ENCODE measurements around the gene CARD11.
A peak's percentile ranks its signal among the peaks of the same experiment; 100 is the strongest.
"Not testable (repeated sequence)": the region's sequence is repeated elsewhere in the genome, so short reads cannot be mapped to it uniquely, and the experiment has no call there.

The CARD11 gene

GRCh38 chr7:2959103-2959680 is 84.5 kb downstream of the CARD11 start:
- DNase-seq, result no peak

- DNase-seq, result no peak
Measured at GRCh38 chr7:2958416-2959102, 85.1 kb downstream of the CARD11 start.

- not testable (repeated sequence) for DNase-seq
Measured at GRCh38 chr7:2957369-2957727, 86.3 kb downstream of the CARD11 start.

GRCh38 chr7:2956526-2957368 is 86.9 kb downstream of the CARD11 start:
- DNase-seq, result no peak

GRCh38 chr7:2956076-2956475 is 87.6 kb downstream of the CARD11 start:
- no peak for DNase-seq

- DNase-seq, result no peak
Measured at GRCh38 chr7:2955269-2955668, 88.4 kb downstream of the CARD11 start.

GRCh38 chr7:2954433-2954853 is 89.2 kb downstream of the CARD11 start:
- no peak for DNase-seq

- no peak for DNase-seq
Measured at GRCh38 chr7:2953588-2954407, 89.9 kb downstream of the CARD11 start.

GRCh38 chr7:2953099-2953498 is 90.6 kb downstream of the CARD11 start:
- DNase-seq, result no peak

- DNase-seq, result no peak
Measured at GRCh38 chr7:2952316-2952715, 91.4 kb downstream of the CARD11 start.

GRCh38 chr7:2950578-2950977 is 93.1 kb downstream of the CARD11 start:
- no peak for DNase-seq

- peak; percentile 89 for DNase-seq
Measured at GRCh38 chr7:2948749-2949148, 94.9 kb downstream of the CARD11 start.

GRCh38 chr7:2947058-2947780 is 96.4 kb downstream of the CARD11 start:
- DNase-seq, result no peak

- no peak for DNase-seq
Measured at GRCh38 chr7:2945171-2945570, 98.5 kb downstream of the CARD11 start.

- DNase-seq, result no peak
Measured at GRCh38 chr7:2944739-2945138, 98.9 kb downstream of the CARD11 start.

GRCh38 chr7:2943851-2944601 is 99.6 kb downstream of the CARD11 start:
- DNase-seq, result no peak

- no peak for DNase-seq
Measured at GRCh38 chr7:2941216-2941859, 102.3 kb downstream of the CARD11 start.

GRCh38 chr7:2940466-2940865 is 103.2 kb downstream of the CARD11 start:
- DNase-seq, result no peak

- no peak for DNase-seq
Measured at GRCh38 chr7:2939193-2939885, 104.3 kb downstream of the CARD11 start.

GRCh38 chr7:2938514-2939192 is 105.0 kb downstream of the CARD11 start:
- no peak for DNase-seq
